ENCODE data around the gene MYL5.

MYL5 gene

GRCh38 chr4:707929-708630, 33.7 kb downstream of the MYL5 start:
- DNase-seq (ENCODE audit: low read depth) = no peak

- DNase-seq (ENCODE audit: low read depth) = no peak
Observed at GRCh38 chr4:708631-708933, 34.2 kb downstream of the MYL5 start.

GRCh38 chr4:709348-709747, 35.0 kb downstream of the MYL5 start:
- DNase-seq (ENCODE audit: low read depth) = no peak

GRCh38 chr4:710116-710515, 35.8 kb downstream of the MYL5 start:
- DNase-seq (ENCODE audit: low read depth) = no peak

GRCh38 chr4:710916-711315, 36.6 kb downstream of the MYL5 start:
- no peak for DNase-seq (ENCODE audit: low read depth)

GRCh38 chr4:712093-712492, 37.8 kb downstream of the MYL5 start:
- no peak for DNase-seq (ENCODE audit: low read depth)

GRCh38 chr4:712916-713632, 38.7 kb downstream of the MYL5 start:
- no peak for DNase-seq (ENCODE audit: low read depth)

GRCh38 chr4:714087-714486, 39.7 kb downstream of the MYL5 start:
- no peak for DNase-seq (ENCODE audit: low read depth)

GRCh38 chr4:717601-718320, 43.4 kb downstream of the MYL5 start:
- no peak for DNase-seq (ENCODE audit: low read depth)

- DNase-seq (ENCODE audit: low read depth) = no peak
Observed at GRCh38 chr4:718460-718859, 44.1 kb downstream of the MYL5 start.

- DNase-seq (ENCODE audit: low read depth) = no peak
Observed at GRCh38 chr4:720111-720860, 45.9 kb downstream of the MYL5 start.

GRCh38 chr4:721261-722168, 47.2 kb downstream of the MYL5 start:
- no peak for DNase-seq (ENCODE audit: low read depth)

GRCh38 chr4:722169-722725, 47.9 kb downstream of the MYL5 start:
- no peak for DNase-seq (ENCODE audit: low read depth)

- no peak for DNase-seq (ENCODE audit: low read depth)
Observed at GRCh38 chr4:722851-723360, 48.6 kb downstream of the MYL5 start.

- DNase-seq (ENCODE audit: low read depth) = no peak
Observed at GRCh38 chr4:723751-724530, 49.6 kb downstream of the MYL5 start.

GRCh38 chr4:725391-726234, 51.3 kb downstream of the MYL5 start:
- DNase-seq (ENCODE audit: low read depth) = no peak

- no peak for DNase-seq (ENCODE audit: low read depth)
Observed at GRCh38 chr4:726235-726787, 52.0 kb downstream of the MYL5 start.

GRCh38 chr4:726838-727237, 52.5 kb downstream of the MYL5 start:
- DNase-seq (ENCODE audit: low read depth) = no peak

GRCh38 chr4:727576-727975, 53.2 kb downstream of the MYL5 start:
- DNase-seq (ENCODE audit: low read depth) = no peak

All from HS-5 (cell line).